Endothelial cell of umbilical vein (primary cell): ENCODE data around the gene SLC9B2. TPM values are rescaled to one million over a fixed set of nuclear protein-coding genes. Genes with fewer than 3 reads are reported as not detected.
A peak's percentile ranks its signal among the peaks of the same experiment; 100 is the strongest.

Source experiments
- BruUV-seq: library from RNA; stranded (reverse); fragments of 400-500 nt; replicated peaks from 2 replicates; lab custom pipeline; 2021; lab: Mats Ljungman, UMichigan
- CTCF ChIA-PET: fragments of 300-600, 350-600 bp; sonication (Branson Sonifier 250); formaldehyde crosslinking; loops from one replicate; lab custom pipeline; 2021; ENCODE audit warnings: antibody characterized with exemption, inconsistent platforms; lab: Charles Lee
- POLR2A ChIA-PET: fragments of 300-600, 350-600 bp; sonication (Branson Sonifier 250); formaldehyde crosslinking; loops from one replicate; lab custom pipeline; 2021; ENCODE audit warnings: antibody characterized with exemption, inconsistent platforms; lab: Charles Lee
- DNase-seq: peaks from one replicate; pipeline ENCODE4 v3.0.0-alpha.2; 2011; ENCODE audit warnings: low read depth, low spot score
- FAIRE-seq: peaks from 2 replicates; lab custom pipeline; 2011; peaks lifted over from hg19 to GRCh38; lab: Jason Lieb, UNC
- H2AFZ ChIP-seq: 2 replicates; pipeline ENCODE4 v1.6.0; 2012; ENCODE audit warnings: low read depth, low read length, control low read depth, inconsistent platforms
- H3K27ac ChIP-seq: 2 replicates; pipeline ENCODE4 v1.5.1; 2011; ENCODE audit warnings: low read depth, mild to moderate bottlenecking, control low read depth, low read length, moderate library complexity; ENCODE audit not compliant: insufficient read depth
- H3K27me3 ChIP-seq, 2 experiments: 2 replicates each; pipeline versions ENCODE4 v1.6.0 to v1.6.1; 2011; ENCODE audit warnings: low read length in 2 of 2, mixed read lengths in 1 of 2; ENCODE audit not compliant: control insufficient read depth in 2 of 2, insufficient read depth in 2 of 2
- H3K36me3 ChIP-seq, 2 experiments: 2 replicates in 1 of 2; 3 replicates in 1 of 2; pipeline ENCODE4 v1.5.1; 2011; ENCODE audit warnings: low read length in 2 of 2, mild to moderate bottlenecking in 1 of 2, moderate library complexity in 1 of 2; ENCODE audit not compliant: control insufficient read depth in 2 of 2, insufficient read depth in 2 of 2; ENCODE audit errors: extremely low read depth in 1 of 2
- H3K4me1 ChIP-seq: 3 replicates; pipeline ENCODE4 v1.5.1; 2011; ENCODE audit warnings: mild to moderate bottlenecking, low read length; ENCODE audit not compliant: control insufficient read depth, insufficient read depth; ENCODE audit errors: extremely low read depth
- H3K4me2 ChIP-seq: 2 replicates; pipeline ENCODE4 v1.6.1; 2011; ENCODE audit warnings: low read length, control low read depth, mixed read lengths; ENCODE audit not compliant: insufficient read depth
- H3K4me3 ChIP-seq, 3 experiments: fragments of 200-600 bp in 1 of 3; sonication (generic), shearing (Covaris generic) in 1 of 3; replicated peaks in 1 of 3; 2 replicates each; pipeline ENCODE4 v1.5.1; 2011 to 2016; ENCODE audit warnings: control low read depth in 3 of 3, low read length in 3 of 3, mild to moderate bottlenecking in 2 of 3, inconsistent platforms in 1 of 3, low read depth in 1 of 3, moderate library complexity in 1 of 3; ENCODE audit not compliant: insufficient read depth in 1 of 3
- H3K79me2 ChIP-seq: 2 replicates; pipeline ENCODE4 v1.6.0; 2012; ENCODE audit warnings: low read length, inconsistent platforms; ENCODE audit not compliant: control insufficient read depth, insufficient read depth
- H3K9ac ChIP-seq: replicated peaks from 2 replicates; pipeline ENCODE3; 2011; ENCODE audit warnings: low read length, control low read depth; ENCODE audit not compliant: insufficient read depth; ENCODE audit errors: extremely low read depth
- H3K9me1 ChIP-seq: replicated peaks from 3 replicates; pipeline ENCODE4 v1.6.0; 2011; ENCODE audit warnings: mild to moderate bottlenecking, low read length; ENCODE audit not compliant: control insufficient read depth, insufficient read depth; ENCODE audit errors: extremely low read depth
- H3K9me3 ChIP-seq: replicated peaks from 2 replicates; pipeline ENCODE4 v1.5.1; 2012; ENCODE audit warnings: low read length, inconsistent platforms; ENCODE audit not compliant: control insufficient read depth, insufficient read depth
- H4K20me1 ChIP-seq: replicated peaks from 2 replicates; pipeline ENCODE3; 2011; ENCODE audit warnings: mild to moderate bottlenecking, low read length; ENCODE audit not compliant: control insufficient read depth, insufficient read depth; ENCODE audit errors: extremely low read depth
- EZH2 ChIP-seq: IDR thresholded peaks from 2 replicates; pipeline ENCODE4 v1.6.1; 2012; ENCODE audit warnings: borderline replicate concordance, low read depth, mild to moderate bottlenecking, moderate library complexity, low read length, inconsistent platforms; ENCODE audit not compliant: severe bottlenecking
- FOS ChIP-seq: IDR thresholded peaks from 2 replicates; pipeline ENCODE4 v1.6.1; 2011; ENCODE audit warnings: mild to moderate bottlenecking, low read length, moderate library complexity, borderline replicate concordance; ENCODE audit not compliant: insufficient read depth
- GATA2 ChIP-seq: IDR thresholded peaks from 2 replicates; pipeline ENCODE4 v1.7.0; 2011; ENCODE audit warnings: low read depth, mild to moderate bottlenecking, moderate library complexity, mixed read lengths, low read length; ENCODE audit not compliant: insufficient read length, insufficient read depth
- MYC ChIP-seq: IDR thresholded peaks from one replicate; pipeline ENCODE4 v1.6.1; 2011; ENCODE audit warnings: mild to moderate bottlenecking, low read depth, low read length
- POLR2A ChIP-seq: IDR thresholded peaks from 2 replicates; pipeline ENCODE4 v1.6.1; 2012; ENCODE audit warnings: low read depth, mild to moderate bottlenecking, control low read depth, low read length
- dilution Hi-C: fragments of 300-500 bp; cut with MboI; formaldehyde crosslinking; loops from one replicate; pipeline ENCODE4 v1.15.0; 2019; ENCODE audit warnings: low sequenced_read_pairs; ENCODE audit not compliant: extremely low pct_ligation_motif_present
- intact Hi-C: fragments of 100-400 bp; cut with micrococcal nuclease; formaldehyde crosslinking; loops from one replicate; pipeline ENCODE4 v1.10.0; 2022
- polyA plus RNA-seq, 4 experiments: library from polyadenylated mRNA; depleted of rRNA in 3 of 4; stranded (reverse) in 3 of 4; unstranded in 1 of 4; fragments of >200 nt; gene quantifications; 2 replicates each; pipeline versions ENCODE4 v1.2.1 to v1.2.3, GENCODE V29; 2011 to 2012; ENCODE audit warnings: missing spikeins in 1 of 4
- total RNA-seq: library from RNA; stranded (reverse); gene quantifications from 2 replicates; pipeline ENCODE4 v1.2.3, GENCODE V29; 2021
- TF ChIP-seq, protein P1 (sequence below), 2 donors: IDR thresholded peaks; 1 replicate in 1 of 2; 2 replicates in 1 of 2; pipeline ENCODE4 v1.5.1; 2011; ENCODE audit warnings: low read length in 2 of 2, mild to moderate bottlenecking in 2 of 2, moderate library complexity in 2 of 2, control low read depth in 1 of 2, inconsistent platforms in 1 of 2, low read depth in 1 of 2; ENCODE audit not compliant: insufficient read depth in 1 of 2; ENCODE audit errors: extremely low read depth in 1 of 2
- TF ChIP-seq, protein P2 (sequence below): IDR thresholded peaks from 2 replicates; pipeline ENCODE4 v1.6.1; 2011; ENCODE audit not compliant: insufficient read depth, insufficient read length

SLC9B2 gene
- total and polyA plus RNA-seq, 2 donors (not counting 3 experiments of a cell fraction or from before 2014, with no cell fraction given): 9.6 to 23.5 TPM

DNA sequence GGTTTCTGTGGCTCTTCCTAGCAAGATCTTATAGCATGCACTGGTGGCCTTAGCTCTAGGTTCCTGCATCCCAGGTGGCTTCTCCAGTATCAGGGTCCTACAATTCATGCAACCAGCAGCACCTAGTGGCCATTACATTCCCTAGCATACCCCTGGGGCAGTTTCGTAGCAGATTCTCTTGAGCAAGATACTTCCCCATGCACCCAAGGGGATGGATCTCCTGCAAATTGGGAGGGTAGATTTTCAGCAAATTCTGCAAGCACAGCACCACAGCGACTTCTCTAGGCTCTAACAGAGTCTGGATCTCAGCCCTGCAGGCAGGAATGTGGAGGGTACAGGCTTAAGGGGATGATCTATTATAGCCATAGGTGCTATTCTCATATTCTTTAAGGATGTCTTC is 44.0 kb downstream of the SLC9B2 start:
- Histone ChIP-seq H3K27me3 (no peaks in the 10 kb centered on the region), H4K20me1 (no peaks in the 10 kb centered on the region), H3K27ac (no peak overlapping the region), H3K36me3 (no peaks in the 10 kb centered on the region), H3K4me1 (no peaks in the 10 kb centered on the region), H3K79me2 (no peaks in the 10 kb centered on the region), H3K4me3 (no peak overlapping the region), H2AFZ (no peak overlapping the region), H3K4me2 (no peak overlapping the region), H3K9me3 (no peaks in the 10 kb centered on the region), H3K9me1 (no peaks in the 10 kb centered on the region), H3K9ac (no peak overlapping the region)
- dilution Hi-C loops (no loop called here), intact Hi-C loops (no loop called here)
- DNase-seq (peak; percentile 6), FAIRE-seq (no peak)
- ChIA-PET CTCF (interaction anchor here (0.6 to 2.4 kb wide), 12 partner anchors 9 to 612 kb away, joined by 3 to 20 read pairs (median 4); no protein-coding TSS in a partner anchor), POLR2A (no interaction called here)
- BruUV-seq: no TSS peak
- no peak for TF ChIP-seq MYC
- no peak for TF ChIP-seq FOS
- no peak for TF ChIP-seq EZH2
- TF ChIP-seq, protein P1, sequence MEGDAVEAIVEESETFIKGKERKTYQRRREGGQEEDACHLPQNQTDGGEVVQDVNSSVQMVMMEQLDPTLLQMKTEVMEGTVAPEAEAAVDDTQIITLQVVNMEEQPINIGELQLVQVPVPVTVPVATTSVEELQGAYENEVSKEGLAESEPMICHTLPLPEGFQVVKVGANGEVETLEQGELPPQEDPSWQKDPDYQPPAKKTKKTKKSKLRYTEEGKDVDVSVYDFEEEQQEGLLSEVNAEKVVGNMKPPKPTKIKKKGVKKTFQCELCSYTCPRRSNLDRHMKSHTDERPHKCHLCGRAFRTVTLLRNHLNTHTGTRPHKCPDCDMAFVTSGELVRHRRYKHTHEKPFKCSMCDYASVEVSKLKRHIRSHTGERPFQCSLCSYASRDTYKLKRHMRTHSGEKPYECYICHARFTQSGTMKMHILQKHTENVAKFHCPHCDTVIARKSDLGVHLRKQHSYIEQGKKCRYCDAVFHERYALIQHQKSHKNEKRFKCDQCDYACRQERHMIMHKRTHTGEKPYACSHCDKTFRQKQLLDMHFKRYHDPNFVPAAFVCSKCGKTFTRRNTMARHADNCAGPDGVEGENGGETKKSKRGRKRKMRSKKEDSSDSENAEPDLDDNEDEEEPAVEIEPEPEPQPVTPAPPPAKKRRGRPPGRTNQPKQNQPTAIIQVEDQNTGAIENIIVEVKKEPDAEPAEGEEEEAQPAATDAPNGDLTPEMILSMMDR (IDR thresholded peaks at IDR 0.05; ENCODE audit: extremely low read depth in 1 of 2, insufficient read depth in 1 of 2, low read depth in 1 of 2, low read length in 2 of 2): peak; percentile 39 to 55

DNA sequence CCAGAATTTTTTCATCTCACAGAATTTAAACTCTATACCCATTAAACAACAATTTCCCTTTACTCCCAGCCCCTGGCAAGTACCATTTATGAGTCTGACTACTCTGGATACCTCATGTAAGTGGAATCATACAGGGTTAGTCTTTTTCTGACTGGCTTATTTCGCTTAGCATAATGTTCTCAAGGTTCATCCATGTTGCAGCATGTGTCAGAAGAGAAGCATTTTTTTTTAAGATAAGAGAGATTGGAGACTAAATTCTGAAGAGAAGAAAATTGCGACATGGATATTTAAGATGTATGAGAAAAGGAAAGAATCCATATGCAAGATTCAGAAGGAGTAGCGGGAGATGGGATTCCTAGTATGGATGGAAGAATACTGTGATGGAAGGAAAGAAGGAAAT is 45.8 kb downstream of the SLC9B2 start:
- H3K27me3 ChIP-seq: no peaks in the 10 kb centered on the region
- no peaks in the 10 kb centered on the region for H3K79me2 ChIP-seq
- DNase-seq: no peak
- ChIA-PET CTCF (interaction anchor here (1.0 kb wide), 1 partner anchor 410 kb away, joined by 3 read pairs; no protein-coding TSS in a partner anchor), POLR2A (no interaction called here)
- H3K36me3 ChIP-seq: no peaks in the 10 kb centered on the region
- no peak overlapping the region for H3K4me2 ChIP-seq
- TF ChIP-seq, protein P2, sequence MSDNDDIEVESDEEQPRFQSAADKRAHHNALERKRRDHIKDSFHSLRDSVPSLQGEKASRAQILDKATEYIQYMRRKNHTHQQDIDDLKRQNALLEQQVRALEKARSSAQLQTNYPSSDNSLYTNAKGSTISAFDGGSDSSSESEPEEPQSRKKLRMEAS: no peak
- TF ChIP-seq MYC (no peak), FOS (no peak), GATA2 (no peak), EZH2 (no peak), POLR2A (no peak)
- TF ChIP-seq, protein P1 (IDR thresholded peaks at IDR 0.05; ENCODE audit: extremely low read depth in 1 of 2, insufficient read depth in 1 of 2, low read depth in 1 of 2, low read length in 2 of 2): no peak
- FAIRE-seq: no peak
- no peak overlapping the region for H3K27ac ChIP-seq
- H3K4me1 ChIP-seq: no peaks in the 10 kb centered on the region
- intact Hi-C loops (no loop called here), dilution Hi-C loops (no loop called here)
- no peak overlapping the region for H2AFZ ChIP-seq
- no TSS peak for BruUV-seq
- no peaks in the 10 kb centered on the region for H4K20me1 ChIP-seq
- H3K9ac ChIP-seq: no peak overlapping the region
- no peaks in the 10 kb centered on the region for H3K9me1 ChIP-seq
- H3K4me3 ChIP-seq: no peak overlapping the region
- no peaks in the 10 kb centered on the region for H3K9me3 ChIP-seq
